Fibroblast of lung (primary cell): ENCODE measurements around the gene ANKMY1. TPM values are rescaled to one million over a fixed set of nuclear protein-coding genes. Genes with fewer than 3 reads are reported as not detected.

Source experiments
- DNase-seq, 2 donors: peaks; one replicate each; pipeline versions ENCODE4 v3.0.0 to v3.0.0-alpha.2; 2010; ENCODE audit warnings: low read depth in 2 of 2
- H2AFZ ChIP-seq: 2 replicates; pipeline ENCODE4 v1.5.1; 2012; ENCODE audit warnings: low read length, control low read depth, inconsistent platforms
- H3K27ac ChIP-seq: 2 replicates; pipeline ENCODE4 v1.5.1; 2011; ENCODE audit warnings: low read length, control low read depth; ENCODE audit not compliant: insufficient read depth
- H3K27me3 ChIP-seq: 2 replicates; pipeline ENCODE4 v1.5.1; 2011; ENCODE audit warnings: mild to moderate bottlenecking, low read length; ENCODE audit not compliant: control insufficient read depth, insufficient read depth
- H3K36me3 ChIP-seq: 2 replicates; pipeline ENCODE4 v1.5.1; 2011; ENCODE audit warnings: low read length; ENCODE audit not compliant: control insufficient read depth, insufficient read depth
- H3K4me1 ChIP-seq: 2 replicates; pipeline ENCODE4 v1.5.1; 2011; ENCODE audit warnings: low read length; ENCODE audit not compliant: control insufficient read depth, insufficient read depth; ENCODE audit errors: extremely low read depth
- H3K4me2 ChIP-seq: 2 replicates; pipeline ENCODE4 v1.5.1; 2011; ENCODE audit warnings: low read length, control low read depth; ENCODE audit not compliant: insufficient read depth; ENCODE audit errors: extremely low read depth
- H3K4me3 ChIP-seq, 4 experiments: fragments of 200-600 bp in 1 of 4; sonication (generic) in 1 of 4; replicated peaks in 1 of 4; 2 replicates each; pipeline ENCODE4 v1.5.1; 2011 to 2016; ENCODE audit warnings: low read length in 4 of 4, low read depth in 3 of 4, mild to moderate bottlenecking in 3 of 4, control low read depth in 2 of 4, inconsistent platforms in 1 of 4, mixed read lengths in 1 of 4; ENCODE audit not compliant: insufficient read depth in 1 of 4; ENCODE audit errors: control extremely low read depth in 1 of 4
- H3K79me2 ChIP-seq: 2 replicates; pipeline ENCODE4 v1.5.1; 2012; ENCODE audit warnings: mild to moderate bottlenecking, low read length, inconsistent platforms; ENCODE audit not compliant: control insufficient read depth, insufficient read depth
- H3K9ac ChIP-seq: 2 replicates; pipeline ENCODE4 v1.5.1; 2011; ENCODE audit warnings: mild to moderate bottlenecking, low read length, control low read depth; ENCODE audit not compliant: insufficient read depth
- H3K9me3 ChIP-seq: 2 replicates; pipeline ENCODE4 v1.5.1; 2012; ENCODE audit warnings: low read depth, low read length; ENCODE audit not compliant: control insufficient read depth, insufficient read depth
- H4K20me1 ChIP-seq: 2 replicates; pipeline ENCODE4 v1.5.1; 2011; ENCODE audit warnings: low read length; ENCODE audit not compliant: control insufficient read depth, insufficient read depth; ENCODE audit errors: extremely low read depth
- EZH2 ChIP-seq: IDR thresholded peaks from 2 replicates; pipeline ENCODE4 v1.5.1; 2012; ENCODE audit warnings: low read length, control low read depth, mild to moderate bottlenecking; ENCODE audit errors: missing control alignments
- polyA plus RNA-seq, 2 donors: library from polyadenylated mRNA; depleted of rRNA in 1 of 2; stranded (reverse) in 1 of 2; unstranded in 1 of 2; fragments of >200 nt; gene quantifications; 2 replicates each; pipeline ENCODE4 v1.2.1, GENCODE V29; 2011 to 2012; ENCODE audit warnings: missing spikeins in 1 of 2
- total RNA-seq: library from RNA; depleted of rRNA; stranded (reverse); fragments of >200 nt; gene quantifications from 2 replicates; pipeline ENCODE4 v1.2.1, GENCODE V29; 2014
- TF ChIP-seq, protein P1 (sequence below), 2 donors: IDR thresholded peaks in 1 of 2; conservative IDR thresholded peaks in 1 of 2; 1 replicate in 1 of 2; 2 replicates in 1 of 2; pipeline ENCODE4 v1.5.1; 2011 to 2012; ENCODE audit warnings: low read length in 2 of 2, control low read depth in 1 of 2, inconsistent platforms in 1 of 2, low read depth in 1 of 2, mild to moderate bottlenecking in 1 of 2

ANKMY1 gene
- total and polyA plus RNA-seq, 2 donors (not counting 1 experiment from before 2014, with no cell fraction given) = 2.8 to 7.4 TPM

DNA sequence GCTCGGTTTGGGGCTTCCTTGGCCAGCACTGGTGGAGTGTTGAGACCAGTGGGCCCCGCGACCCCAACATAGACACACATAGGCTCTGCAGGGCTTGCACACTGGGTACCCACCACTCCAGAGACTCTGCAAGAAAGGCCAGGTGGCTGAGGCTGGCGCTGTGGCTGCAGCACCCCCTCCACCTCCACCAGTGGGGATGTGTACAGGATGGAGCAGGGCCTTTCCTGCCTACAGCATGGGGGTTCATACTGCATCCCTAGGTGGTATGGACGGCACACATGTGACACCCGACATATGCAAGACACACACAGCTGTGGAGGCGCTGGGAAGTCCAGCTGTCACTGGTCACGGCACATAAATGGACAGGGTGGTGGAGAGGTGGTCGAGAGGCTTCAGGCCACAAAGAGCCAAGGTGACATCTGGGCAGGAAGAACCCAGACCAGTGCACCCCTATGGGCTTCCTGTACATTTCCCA, 11.8 kb upstream of the ANKMY1 start:
- Histone ChIP-seq H2AFZ (no peak overlapping the region), H3K79me2 (peaks cover 5% of the 10 kb centered on the region), H3K4me3 (peak overlapping the region; percentile 49 to 70 (median 62)), H3K4me2 (peak overlapping the region; percentile 94), H3K9ac (peak overlapping the region; percentile 59), H3K4me1 (peaks cover 23% of the 10 kb centered on the region), H4K20me1 (no peaks in the 10 kb centered on the region), H3K36me3 (no peaks in the 10 kb centered on the region), H3K27ac (no peak overlapping the region), H3K27me3 (no peaks in the 10 kb centered on the region), H3K9me3 (no peaks in the 10 kb centered on the region)
- DNase-seq = no peak
- TF ChIP-seq, protein P1, sequence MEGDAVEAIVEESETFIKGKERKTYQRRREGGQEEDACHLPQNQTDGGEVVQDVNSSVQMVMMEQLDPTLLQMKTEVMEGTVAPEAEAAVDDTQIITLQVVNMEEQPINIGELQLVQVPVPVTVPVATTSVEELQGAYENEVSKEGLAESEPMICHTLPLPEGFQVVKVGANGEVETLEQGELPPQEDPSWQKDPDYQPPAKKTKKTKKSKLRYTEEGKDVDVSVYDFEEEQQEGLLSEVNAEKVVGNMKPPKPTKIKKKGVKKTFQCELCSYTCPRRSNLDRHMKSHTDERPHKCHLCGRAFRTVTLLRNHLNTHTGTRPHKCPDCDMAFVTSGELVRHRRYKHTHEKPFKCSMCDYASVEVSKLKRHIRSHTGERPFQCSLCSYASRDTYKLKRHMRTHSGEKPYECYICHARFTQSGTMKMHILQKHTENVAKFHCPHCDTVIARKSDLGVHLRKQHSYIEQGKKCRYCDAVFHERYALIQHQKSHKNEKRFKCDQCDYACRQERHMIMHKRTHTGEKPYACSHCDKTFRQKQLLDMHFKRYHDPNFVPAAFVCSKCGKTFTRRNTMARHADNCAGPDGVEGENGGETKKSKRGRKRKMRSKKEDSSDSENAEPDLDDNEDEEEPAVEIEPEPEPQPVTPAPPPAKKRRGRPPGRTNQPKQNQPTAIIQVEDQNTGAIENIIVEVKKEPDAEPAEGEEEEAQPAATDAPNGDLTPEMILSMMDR (conservative IDR thresholded peaks at IDR 0.05 in 1 of 2, IDR thresholded peaks at IDR 0.05 in 1 of 2; ENCODE audit: low read depth in 1 of 2, low read length in 2 of 2) = no peak
- no peak for TF ChIP-seq EZH2

DNA sequence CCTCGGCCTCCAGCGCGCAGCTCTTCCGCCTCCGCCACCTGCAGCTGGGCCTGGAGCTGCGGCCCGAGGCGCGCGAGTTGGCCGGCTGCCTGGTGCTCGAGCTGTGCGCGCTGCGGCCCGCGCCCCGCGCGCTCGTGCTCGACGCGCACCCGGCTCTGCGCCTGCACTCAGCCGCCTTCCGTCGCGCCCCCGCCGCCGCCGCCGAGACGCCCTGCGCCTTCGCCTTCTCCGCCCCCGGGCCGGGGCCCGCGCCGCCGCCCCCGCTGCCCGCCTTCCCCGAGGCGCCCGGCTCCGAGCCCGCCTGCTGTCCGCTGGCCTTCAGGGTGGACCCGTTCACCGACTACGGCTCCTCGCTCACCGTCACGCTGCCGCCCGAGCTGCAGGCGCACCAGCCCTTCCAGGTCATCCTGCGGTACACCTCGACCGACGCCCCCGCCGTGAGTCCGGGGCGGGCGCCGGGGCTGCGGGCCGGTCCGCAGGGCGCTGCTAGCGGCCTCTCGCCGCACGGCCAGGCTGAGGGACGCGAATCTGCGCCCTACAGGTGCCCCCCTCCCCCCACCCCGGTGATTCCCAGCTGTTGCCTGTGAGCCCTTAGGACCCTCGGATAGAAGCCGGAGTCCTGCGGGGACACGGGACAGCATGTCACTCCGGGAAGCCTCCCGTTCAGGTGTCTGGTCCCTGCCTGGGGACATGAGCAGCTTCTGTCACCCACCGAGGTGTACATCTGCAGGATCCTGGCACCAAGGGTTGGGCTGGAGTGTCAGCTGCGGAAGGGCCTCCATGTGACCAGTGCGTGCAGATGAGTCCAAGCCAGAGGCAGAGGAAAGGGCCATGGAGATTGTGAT, 11.1 kb upstream of the ANKMY1 start:
- peak overlapping the region; percentile 49 to 70 (median 62) for H3K4me3 ChIP-seq
- no peak overlapping the region for H2AFZ ChIP-seq
- peaks cover 23% of the 10 kb centered on the region for H3K4me1 ChIP-seq
- no peak for TF ChIP-seq EZH2
- TF ChIP-seq, protein P1 (conservative IDR thresholded peaks at IDR 0.05 in 1 of 2, IDR thresholded peaks at IDR 0.05 in 1 of 2; ENCODE audit: low read depth in 1 of 2, low read length in 2 of 2) = no peak
- peak overlapping the region; percentile 94 for H3K4me2 ChIP-seq
- H3K27ac ChIP-seq = no peak overlapping the region
- H3K27me3 ChIP-seq = no peaks in the 10 kb centered on the region
- peaks cover 5% of the 10 kb centered on the region for H3K79me2 ChIP-seq
- H3K36me3 ChIP-seq = no peaks in the 10 kb centered on the region
- H3K9me3 ChIP-seq = no peaks in the 10 kb centered on the region
- peak; percentile 62 to 65 for DNase-seq
- no peaks in the 10 kb centered on the region for H4K20me1 ChIP-seq
- peak overlapping the region; percentile 59 for H3K9ac ChIP-seq

DNA sequence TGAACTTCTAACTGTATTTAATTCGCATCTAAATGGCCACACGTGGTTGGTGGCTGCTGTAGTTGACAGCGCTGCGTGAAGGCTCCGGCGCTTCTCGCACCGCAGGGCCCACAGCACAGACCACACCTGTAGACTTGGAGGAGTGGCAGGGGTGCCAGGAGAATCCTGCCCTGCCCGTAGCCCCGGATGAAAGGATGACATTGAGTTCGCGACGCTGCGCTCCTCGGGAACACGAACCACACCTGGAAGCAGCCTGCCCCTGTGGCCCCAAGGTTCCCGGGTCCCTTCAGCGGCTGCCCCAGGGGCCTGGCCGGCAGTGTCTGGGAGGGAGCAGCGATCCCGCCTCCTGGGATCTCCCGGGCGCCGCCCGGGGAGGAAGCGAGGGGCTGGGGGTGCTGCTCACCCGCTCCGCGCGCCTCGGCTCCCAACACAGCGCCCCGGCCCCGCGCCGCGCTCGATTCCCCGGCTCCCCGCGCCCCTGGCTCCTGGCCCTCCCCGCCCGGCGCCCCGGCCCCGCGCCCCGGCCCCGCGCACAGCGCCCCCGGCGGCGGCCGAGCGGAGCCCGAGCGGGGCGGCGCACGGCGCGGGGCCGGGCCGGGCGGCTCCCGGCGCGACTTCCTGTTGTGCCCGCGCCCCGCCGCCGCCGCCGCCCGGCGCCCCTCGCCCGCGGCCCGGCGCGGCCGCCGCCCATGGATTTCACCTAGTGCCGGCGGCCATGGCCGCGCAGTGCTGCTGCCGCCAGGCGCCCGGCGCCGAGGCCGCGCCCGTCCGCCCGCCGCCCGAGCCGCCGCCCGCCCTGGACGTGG, 10.3 kb upstream of the ANKMY1 start, which contains the start of gene RNPEPL1:
Gene RNPEPL1, plus strand, starts transcription at position 613 of the 806 bp plus-strand sequence. Its CDS starts 103 bp downstream, at position 716.
- peak within 1 kb of the TSS; percentile 68 to 75 (median 73) for H3K4me3 ChIP-seq
- peak within 1 kb of the TSS; percentile 94 for H3K4me2 ChIP-seq
- no peaks in the 10 kb centered on the region for H3K9me3 ChIP-seq
- H3K27ac ChIP-seq = peak within 1 kb of the TSS; percentile 57
- H3K36me3 ChIP-seq = no peaks in the 10 kb centered on the region
- TF ChIP-seq, protein P1 (conservative IDR thresholded peaks at IDR 0.05 in 1 of 2, IDR thresholded peaks at IDR 0.05 in 1 of 2; ENCODE audit: low read depth in 1 of 2, low read length in 2 of 2) = no peak
- TF ChIP-seq EZH2 = no peak
- H3K9ac ChIP-seq = peak within 1 kb of the TSS; percentile 59
- DNase-seq = peak; percentile 20 to 29
- no peaks in the 10 kb centered on the region for H3K27me3 ChIP-seq
- peaks cover 5% of the 10 kb centered on the region for H3K79me2 ChIP-seq
- H3K4me1 ChIP-seq = peaks cover 23% of the 10 kb centered on the region
- peak within 1 kb of the TSS; percentile 47 for H2AFZ ChIP-seq
- H4K20me1 ChIP-seq = no peaks in the 10 kb centered on the region
